Peyer's patch (tissue), 4 donors: ENCODE measurements around the gene MASTL.

Experiments
- CTCF ChIP-seq, 6 experiments: fragments of 450-650 bp in 4 of 6; fragments of 200-600 bp in 2 of 6; sonication (generic) in 1 of 6; IDR thresholded peaks; one replicate each; pipeline ENCODE4 v1.5.1; 2017 to 2019; ENCODE audit warnings: antibody characterized with exemption in 6 of 6, mild to moderate bottlenecking in 3 of 6, moderate library complexity in 1 of 6
- POLR2A ChIP-seq, 2 donors: fragments of 450-650 bp; IDR thresholded peaks; one replicate each; pipeline ENCODE4 v1.5.1; 2017; ENCODE audit warnings: antibody characterized with exemption in 2 of 2, mild to moderate bottlenecking in 2 of 2, moderate library complexity in 2 of 2

- TF ChIP-seq CTCF (IDR thresholded peaks at IDR 0.05) (no peak), POLR2A (IDR thresholded peaks at IDR 0.05) (no peak)
These were observed 14.7 kb downstream of the MASTL start for GRCh38 chr10:27169849-27170248.
